GM18498 (cell line): Measurements from ENCODE around the gene SGSM2.

Experiments
- ATAC-seq: cut with Tn5 transposase; IDR thresholded peaks from one replicate; pipeline ENCODE4 v1.9.1; 2021; ENCODE audit warnings: mild to moderate bottlenecking, moderate library complexity; ENCODE audit not compliant: unreplicated experiment

The SGSM2 gene

GRCh38 chr17:2384439-2385127 lies 47.3 kb downstream of the SGSM2 start:
- ATAC-seq, result no peak

GRCh38 chr17:2385240-2386210 lies 48.2 kb downstream of the SGSM2 start:
- ATAC-seq, result no peak

DNA sequence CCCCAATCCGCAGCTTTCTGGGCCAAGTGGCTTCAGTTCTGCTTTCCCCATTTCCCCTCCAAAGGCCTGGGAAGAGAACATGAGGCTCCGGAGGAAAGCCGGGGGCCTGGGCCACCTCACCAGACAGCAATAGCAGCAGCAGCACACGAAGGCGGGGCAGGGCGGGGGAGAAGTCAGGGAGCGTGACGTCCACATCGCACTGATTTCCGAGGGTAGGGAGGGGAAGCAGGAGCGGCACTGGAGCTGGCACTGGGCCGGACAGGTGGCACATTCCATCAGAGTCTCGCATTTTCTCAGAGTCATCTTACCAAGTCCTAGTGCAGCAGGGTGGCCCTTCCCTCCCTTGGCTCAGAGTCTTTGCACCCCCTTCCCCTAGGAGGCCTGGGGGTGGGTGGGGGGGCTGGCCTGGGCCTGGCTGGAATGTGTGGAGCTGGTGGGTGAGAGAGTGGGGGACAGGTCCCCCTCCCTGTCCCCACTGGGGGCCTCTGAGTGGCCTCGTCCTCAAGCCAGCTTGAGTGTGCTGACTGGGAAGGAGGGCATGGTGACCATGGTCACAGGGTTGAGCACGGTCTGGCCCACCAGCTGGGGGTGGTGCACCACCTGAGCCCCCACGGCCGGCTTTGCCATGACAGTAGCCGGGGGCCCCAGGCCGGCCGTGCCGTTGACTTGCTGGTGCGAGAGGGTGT lies 49.2 kb downstream of the SGSM2 start:
- ATAC-seq, result no peak

DNA sequence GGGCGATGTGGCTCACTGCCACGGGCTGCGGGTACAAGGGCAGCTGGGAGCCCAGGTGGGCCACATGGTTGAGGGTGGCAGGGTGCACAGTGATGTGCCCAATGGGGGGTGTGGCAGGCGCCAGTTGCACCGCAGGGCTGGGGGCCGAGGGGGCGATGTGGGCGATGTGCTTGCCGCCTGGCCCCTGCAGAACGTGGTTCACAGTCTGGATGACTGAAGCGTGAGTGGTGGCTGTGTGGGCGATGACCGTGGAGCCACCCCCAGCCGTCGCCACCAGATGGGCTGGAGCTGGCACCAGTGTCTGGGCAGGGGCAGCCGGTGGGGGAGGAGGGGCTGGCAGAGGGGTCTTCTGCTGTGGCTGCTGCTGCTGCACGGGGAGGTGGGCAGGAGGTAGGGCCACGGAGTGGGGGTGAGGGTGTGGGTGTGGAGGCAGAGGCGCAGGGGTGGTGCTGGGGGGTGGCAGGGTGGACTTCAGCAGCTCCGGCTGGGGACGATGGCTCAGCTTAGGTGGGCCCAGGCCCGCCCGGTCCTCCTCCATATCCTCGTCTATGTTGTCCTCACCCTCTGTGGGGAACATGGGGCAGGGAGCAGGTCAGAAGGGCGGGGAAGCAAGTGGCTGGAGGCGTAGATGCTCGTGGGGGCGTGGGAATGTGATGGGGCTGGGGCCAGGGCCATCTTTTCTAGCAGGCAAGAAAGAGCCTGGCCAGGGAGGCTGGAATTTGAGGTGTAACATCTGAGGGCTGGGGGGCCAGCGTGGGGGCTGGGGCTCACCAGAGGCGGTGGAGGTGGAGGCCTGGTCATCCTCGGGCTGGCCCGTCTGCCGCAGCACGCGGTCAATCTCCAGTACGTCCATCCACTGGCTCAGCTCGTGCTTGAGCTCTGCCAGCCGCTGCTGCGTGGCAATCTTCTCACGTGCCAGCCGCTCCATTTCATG lies 50.1 kb downstream of the SGSM2 start:
- no peak for ATAC-seq

GRCh38 chr17:2388020-2388682 lies 50.9 kb downstream of the SGSM2 start:
- no peak for ATAC-seq

- ATAC-seq, result no peak
These were observed 51.4 kb downstream of the SGSM2 start for GRCh38 chr17:2388683-2389055.

GRCh38 chr17:2390199-2390836 lies 53.0 kb downstream of the SGSM2 start:
- no peak for ATAC-seq

DNA sequence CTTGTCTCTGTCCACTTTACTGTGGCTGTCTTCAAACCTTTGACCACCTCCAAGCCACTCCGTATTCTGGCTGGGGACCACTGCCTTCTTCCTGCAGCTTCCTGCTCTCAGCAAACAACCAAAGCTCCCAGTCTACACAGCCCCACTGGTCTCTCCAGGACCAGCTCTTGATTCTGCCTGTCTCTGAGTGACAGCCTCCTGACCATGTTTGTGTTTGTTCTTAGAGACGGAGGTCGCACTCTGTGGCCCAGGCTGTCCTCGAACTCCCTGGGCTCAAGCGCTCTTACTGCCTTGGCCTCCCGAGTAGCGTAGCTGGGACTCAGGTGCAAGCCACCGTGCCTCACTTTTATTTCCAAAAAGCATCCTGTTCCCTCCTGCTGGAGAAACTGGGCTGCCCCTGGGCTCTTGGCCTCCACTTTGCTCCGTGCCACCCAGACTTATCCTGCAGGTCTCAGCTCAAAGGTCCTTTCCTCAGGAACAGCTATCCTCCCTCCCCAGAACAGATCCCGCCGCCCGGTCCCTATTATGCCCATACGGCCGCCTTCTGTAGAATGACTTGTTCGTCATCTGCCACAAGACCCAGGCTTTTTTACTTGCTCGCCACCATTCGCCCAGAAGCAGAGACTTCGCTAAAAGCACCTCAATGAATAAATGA lies 54.4 kb downstream of the SGSM2 start:
- ATAC-seq, result no peak

- ATAC-seq, result peak; percentile 66
These were observed 55.2 kb downstream of the SGSM2 start for GRCh38 chr17:2392252-2393173.

- peak; percentile 51 for ATAC-seq
These were observed 56.1 kb downstream of the SGSM2 start for GRCh38 chr17:2393174-2393953.

- no peak for ATAC-seq
These were observed 56.9 kb downstream of the SGSM2 start for GRCh38 chr17:2393954-2394749.

- no peak for ATAC-seq
These were observed 57.5 kb downstream of the SGSM2 start for GRCh38 chr17:2394775-2395201.

DNA sequence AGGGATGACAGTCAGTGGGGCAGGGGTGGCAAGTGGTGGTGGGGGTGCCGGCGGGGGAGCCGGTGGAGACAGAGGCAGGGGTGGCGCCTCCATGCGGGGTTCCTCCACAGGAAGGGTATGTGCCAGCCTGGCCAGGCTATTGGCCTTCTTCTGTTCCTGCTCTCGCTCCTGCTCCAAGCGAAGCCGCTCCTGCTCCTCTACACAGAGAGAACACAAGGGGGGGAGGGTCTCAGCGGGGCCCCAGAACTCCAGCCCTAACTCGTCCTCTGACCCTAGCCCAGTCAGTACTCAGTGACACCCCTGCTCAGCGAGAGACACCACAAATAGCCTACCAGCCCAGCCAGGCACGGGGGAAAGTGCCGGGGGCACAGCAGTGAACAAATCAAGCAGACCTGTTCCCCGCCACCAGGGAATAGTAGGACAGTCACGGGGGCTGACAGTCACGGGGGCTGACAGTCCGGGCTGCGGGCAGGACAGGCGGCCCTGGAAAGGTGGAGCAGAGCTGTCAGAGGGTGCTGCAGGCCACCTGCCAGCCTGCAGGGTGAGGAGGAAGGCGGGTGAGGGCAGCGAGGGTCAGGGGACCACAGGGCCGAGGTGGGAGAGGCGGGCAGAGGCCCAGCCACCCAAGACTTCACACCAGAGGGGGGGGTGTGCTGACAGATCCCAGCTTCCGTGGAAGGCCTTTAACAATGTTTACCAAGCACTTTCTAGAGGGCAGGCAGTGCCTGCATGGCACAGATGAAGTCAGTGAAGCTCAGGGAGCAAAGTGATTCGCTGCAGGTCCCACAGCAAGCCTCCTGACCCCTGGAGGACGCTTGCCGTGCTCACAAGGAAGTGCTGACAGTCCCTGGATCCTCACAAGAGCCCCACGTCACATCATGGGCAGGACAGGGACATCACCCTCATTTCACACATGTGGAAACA lies 58.2 kb downstream of the SGSM2 start:
- ATAC-seq, result no peak

DNA sequence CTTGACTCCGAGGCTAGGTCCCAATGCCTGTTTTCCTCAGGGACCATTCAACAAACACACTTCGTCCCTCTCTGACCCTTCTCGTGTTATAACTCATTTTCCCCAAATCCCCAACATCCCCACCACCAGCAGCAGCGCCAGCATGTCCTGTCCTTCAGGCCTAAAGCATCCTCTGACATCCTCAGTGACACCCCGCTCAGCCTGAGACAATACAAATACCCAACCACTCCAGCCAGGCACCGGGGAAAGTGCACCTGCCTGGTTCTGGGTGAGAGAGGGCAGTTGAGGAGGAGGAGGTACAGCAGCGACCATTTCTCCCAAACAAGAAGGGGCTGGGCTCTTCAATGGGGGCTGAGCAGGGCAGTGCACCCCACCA lies 58.9 kb downstream of the SGSM2 start:
- no peak for ATAC-seq

GRCh38 chr17:2396568-2397246 lies 59.4 kb downstream of the SGSM2 start:
- no peak for ATAC-seq
